Amniotic stem cell (primary cell): Measurements from ENCODE around the gene LRCOL1.
"Not testable (repeated sequence)": the region's sequence is repeated elsewhere in the genome, so short reads cannot be mapped to it uniquely, and the experiment has no call there.

Experiments used
- DNase-seq: peaks from one replicate; lab custom pipeline; 2025; lab: John Stamatoyannopoulos, UW

LRCOL1 gene

GRCh38 chr12:132600048-132601032, 10.0 kb downstream of the LRCOL1 start:
- DNase-seq = no peak

- DNase-seq = not testable (repeated sequence)
Measured at GRCh38 chr12:132599502-132599901, 10.9 kb downstream of the LRCOL1 start.

- DNase-seq = no peak
Measured at GRCh38 chr12:132597333-132598316, 12.8 kb downstream of the LRCOL1 start.

- no peak for DNase-seq
Measured at GRCh38 chr12:132596016-132596415, 14.4 kb downstream of the LRCOL1 start.

DNA sequence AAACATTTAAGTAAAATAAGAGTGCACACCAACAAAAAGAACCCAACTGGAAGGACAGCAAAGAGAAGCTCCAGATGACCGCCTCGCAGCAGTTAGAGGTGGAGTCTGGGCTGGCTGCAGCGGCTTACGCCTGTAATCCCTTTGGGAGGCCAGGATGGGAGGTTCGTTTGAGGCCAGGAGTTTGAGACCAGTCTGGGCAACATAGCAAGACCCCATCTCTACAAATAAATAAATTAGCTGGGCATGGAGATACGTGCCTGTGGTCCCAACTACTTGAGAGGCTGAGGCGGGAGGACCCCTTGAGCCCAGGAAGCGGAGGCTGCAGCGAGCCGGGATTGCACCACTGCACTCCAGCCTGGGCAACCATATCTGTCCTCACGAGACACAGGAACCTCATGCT, 15.2 kb downstream of the LRCOL1 start:
- no peak for DNase-seq

GRCh38 chr12:132593938-132594358, 16.4 kb downstream of the LRCOL1 start:
- peak; percentile 41 for DNase-seq

DNA sequence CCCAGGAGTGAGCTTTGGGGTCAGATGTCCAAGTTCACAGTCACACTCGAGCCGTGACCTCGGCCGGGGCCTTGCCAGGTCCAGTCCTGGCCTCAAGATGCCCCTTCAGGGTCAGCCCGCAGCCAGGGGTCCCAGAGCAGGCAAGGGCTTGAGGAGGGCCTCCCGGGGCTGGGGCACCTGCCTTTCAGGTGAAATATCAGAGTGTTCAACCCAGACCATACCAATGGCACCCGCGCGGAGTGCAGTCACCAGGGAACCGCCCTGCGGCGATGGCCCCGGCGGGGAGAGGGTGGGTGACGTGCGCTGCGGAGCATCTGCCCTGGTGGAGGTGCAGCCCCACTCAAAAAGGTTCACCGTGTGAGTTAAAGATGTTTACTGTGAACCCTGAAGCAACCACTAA, 16.9 kb downstream of the LRCOL1 start:
- no peak for DNase-seq

- DNase-seq = no peak
Measured at GRCh38 chr12:132593071-132593470, 17.3 kb downstream of the LRCOL1 start.

- no peak for DNase-seq
Measured at GRCh38 chr12:132592282-132592970, 18.0 kb downstream of the LRCOL1 start.

- DNase-seq = no peak
Measured at GRCh38 chr12:132591107-132591935, 19.1 kb downstream of the LRCOL1 start.

GRCh38 chr12:132588821-132589669, 21.3 kb downstream of the LRCOL1 start:
- DNase-seq = no peak

GRCh38 chr12:132588319-132588718, 22.1 kb downstream of the LRCOL1 start:
- DNase-seq = no peak

DNA sequence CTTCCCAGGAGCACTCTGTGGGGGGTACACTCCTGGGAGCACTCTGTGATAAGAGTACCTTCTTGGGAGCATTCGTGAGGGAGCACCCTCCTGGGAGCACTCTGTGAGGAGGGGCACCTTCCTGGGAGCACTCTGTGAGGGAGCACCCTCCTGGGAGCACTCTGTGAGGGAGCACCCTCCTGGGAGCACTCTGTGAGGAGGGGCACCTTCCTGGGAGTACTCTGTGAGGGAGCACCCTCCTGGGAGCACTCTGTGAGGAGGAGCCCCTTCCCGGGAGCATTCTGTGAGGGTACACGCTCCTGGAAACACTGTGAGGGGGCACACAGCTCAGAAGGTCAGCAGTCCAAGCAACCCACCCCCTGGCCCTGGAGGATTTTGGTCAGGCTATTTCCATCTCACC, 22.6 kb downstream of the LRCOL1 start:
- DNase-seq = no peak

- no peak for DNase-seq
Measured at GRCh38 chr12:132586929-132587328, 23.5 kb downstream of the LRCOL1 start.

DNA sequence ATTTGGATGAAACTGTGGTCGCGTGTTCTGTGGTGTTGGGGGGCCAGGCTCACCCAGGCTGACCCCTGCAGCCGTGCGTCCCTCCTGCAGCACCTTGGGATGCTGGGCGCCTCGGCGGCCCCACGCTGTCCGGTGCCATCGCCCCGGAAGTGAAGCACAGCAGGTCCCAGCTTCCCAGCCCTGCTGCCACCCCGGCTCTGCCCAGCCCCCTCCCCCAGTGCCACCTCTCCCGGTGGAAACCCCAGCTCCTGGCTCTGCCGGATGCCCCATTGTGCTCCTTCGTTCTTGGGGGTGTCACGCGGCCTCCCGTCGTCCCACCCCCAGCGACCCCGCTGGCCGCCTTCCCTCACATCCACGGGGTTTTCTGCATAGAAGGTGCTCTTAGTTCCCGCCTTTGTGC, 25.2 kb downstream of the LRCOL1 start:
- DNase-seq = no peak

- no peak for DNase-seq
Measured at GRCh38 chr12:132584429-132584828, 26.0 kb downstream of the LRCOL1 start.

DNA sequence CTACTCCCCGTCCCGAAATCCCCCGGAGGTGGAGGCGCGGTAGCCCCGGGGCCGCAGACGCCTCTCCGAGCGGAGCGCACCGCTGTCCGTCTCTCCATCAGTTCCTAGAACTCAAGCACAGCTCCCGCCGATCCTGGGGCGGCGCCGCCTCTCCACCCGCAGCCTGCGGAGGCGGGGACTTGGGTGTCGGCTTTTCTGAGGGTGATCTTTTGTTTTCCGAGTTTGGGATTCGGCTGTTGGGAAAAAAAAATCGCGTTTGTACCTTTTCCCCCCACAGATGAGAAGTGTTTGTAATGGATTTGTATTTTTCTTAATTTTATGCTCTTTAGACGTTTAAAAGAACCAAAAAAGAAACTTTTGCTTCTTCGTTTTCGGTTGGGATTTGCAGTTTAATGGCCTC, 26.6 kb downstream of the LRCOL1 start:
- DNase-seq = no peak

- DNase-seq = no peak
Measured at GRCh38 chr12:132583411-132583710, 27.0 kb downstream of the LRCOL1 start.

DNA sequence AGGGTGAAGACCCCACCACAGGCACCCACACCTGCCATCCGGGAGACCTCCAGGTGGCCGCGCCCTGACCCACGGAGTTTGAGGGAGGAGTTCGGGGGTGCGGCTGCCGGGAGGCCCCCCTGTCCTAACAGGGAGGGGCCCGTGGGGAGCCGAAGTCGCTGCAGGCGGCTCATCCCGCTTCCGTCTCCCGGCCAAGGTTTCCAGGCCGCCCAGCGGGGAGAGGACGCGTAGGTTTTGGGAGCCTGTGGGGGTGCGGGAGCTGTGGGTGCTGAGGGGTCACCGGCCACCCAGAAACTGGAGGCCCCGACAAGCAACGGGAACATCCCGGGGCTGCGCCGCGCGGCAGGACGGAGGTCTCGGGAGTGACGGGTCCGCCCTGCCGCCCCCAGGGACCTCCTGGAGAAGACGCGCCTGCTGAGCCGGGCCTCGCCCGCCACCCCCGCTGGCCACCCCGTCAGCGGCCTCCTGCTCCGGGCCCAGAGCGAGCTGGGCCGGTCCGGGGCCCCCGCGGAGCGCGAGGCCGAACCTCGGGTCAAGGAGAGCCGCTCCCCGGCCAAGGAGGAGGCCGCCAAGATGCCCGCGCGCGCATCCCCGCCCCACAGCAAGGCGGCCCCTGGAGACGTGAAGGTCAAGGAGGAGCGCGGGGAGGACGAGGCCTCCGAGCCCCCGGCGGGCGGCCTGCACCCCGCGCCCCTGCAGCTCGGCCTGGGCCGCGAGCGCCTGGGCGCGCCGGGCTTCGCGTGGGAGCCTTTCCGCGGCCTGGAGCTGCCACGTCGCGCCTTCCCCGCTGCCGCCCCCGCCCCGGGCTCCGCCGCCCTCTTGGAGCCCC, 27.6 kb downstream of the LRCOL1 start:
- no peak for DNase-seq
